ENCODE results near the gene TCF4. TPM values are rescaled to one million over a fixed set of nuclear protein-coding genes. Genes with fewer than 3 reads are reported as not detected.

TCF4 gene
- total RNA-seq, 1 experiment from 2014 or later = 104 TPM

DNA sequence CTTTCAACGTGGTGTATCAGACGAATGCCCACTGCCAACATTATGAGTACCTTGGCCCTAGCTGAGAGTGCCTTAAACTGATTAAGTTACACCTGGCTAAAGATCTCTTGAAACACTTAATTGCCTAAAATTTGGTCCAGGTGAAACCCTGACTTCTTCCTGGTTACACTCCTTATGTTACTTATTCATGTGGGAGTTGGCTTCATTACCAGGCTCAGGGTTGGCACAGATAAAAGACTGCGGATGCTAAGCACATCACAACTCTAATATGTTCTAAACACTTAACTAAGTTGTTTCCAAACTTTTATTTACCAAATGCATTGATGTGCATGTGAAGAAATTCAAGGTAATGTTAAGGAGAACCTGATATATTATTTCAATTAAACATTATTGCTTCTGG, 298.9 kb downstream of the TCF4 start:
- peak overlapping the region; percentile 37; the same call in 1 of the 2 replicates for H3K27ac Mint-ChIP-seq
- TF ChIP-seq, protein P1, sequence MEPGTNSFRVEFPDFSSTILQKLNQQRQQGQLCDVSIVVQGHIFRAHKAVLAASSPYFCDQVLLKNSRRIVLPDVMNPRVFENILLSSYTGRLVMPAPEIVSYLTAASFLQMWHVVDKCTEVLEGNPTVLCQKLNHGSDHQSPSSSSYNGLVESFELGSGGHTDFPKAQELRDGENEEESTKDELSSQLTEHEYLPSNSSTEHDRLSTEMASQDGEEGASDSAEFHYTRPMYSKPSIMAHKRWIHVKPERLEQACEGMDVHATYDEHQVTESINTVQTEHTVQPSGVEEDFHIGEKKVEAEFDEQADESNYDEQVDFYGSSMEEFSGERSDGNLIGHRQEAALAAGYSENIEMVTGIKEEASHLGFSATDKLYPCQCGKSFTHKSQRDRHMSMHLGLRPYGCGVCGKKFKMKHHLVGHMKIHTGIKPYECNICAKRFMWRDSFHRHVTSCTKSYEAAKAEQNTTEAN (CRISPR knock-in tag; IDR thresholded peaks at IDR 0.05) = no peak
- TF ChIP-seq OVOL2 (CRISPR knock-in tag; IDR thresholded peaks at IDR 0.05; ENCODE audit: borderline replicate concordance) (no peak), CBFB (CRISPR knock-in tag; IDR thresholded peaks at IDR 0.05; ENCODE audit: low read depth) (no peak), ZNF416 (CRISPR knock-in tag; IDR thresholded peaks at IDR 0.05) (no peak), JUN (CRISPR knock-in tag; IDR thresholded peaks at IDR 0.05) (no peak)

DNA sequence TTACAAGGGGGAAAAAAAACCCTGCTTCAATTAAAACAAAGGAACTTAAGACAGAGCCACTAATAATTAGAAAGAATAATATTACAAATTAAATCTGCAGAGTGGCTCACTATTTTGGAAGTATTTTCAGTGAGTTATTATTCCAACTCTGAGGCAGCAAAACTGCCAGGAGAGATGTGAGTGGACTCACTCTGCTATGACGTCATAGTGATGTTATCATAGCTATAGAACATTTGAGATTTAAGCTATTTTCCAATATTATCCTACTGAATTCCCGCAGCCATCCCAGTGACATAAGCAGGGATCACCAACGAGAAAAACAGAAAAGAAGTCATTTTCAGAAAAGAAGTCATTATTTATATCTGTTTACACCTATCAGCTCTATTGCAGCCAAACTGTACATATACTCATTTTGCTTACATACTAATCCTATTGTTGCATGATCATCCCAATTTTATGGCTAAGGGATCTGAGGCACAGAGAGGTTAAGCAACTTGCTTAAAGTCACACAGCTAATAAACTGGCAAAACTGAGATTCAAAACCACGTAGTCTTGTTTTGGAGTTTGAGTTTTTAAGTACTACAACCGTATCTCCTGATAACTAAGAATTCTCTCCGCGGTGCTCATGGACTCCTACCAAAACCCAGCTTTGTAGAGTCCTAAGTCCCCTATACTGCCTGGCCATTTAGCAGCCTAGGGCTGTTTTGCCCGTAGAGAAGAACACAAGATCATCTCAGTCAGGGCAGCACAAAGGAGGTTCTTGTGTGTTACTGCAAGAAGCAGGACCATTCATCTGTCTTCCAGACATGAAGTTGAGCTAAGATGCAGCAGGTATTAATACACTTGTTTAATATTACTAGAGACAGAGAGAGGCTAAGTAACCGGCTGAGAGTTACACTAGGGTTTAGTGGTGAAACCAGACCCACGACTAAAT, 299.8 kb downstream of the TCF4 start:
- Mint-ChIP-seq H3K4me3 (no peak overlapping the region), H3K4me1 (peaks cover 38% of the 10 kb centered on the region), H3K27ac (no peak overlapping the region; the same call in 1 of the 2 replicates), H3K9me3 (no peaks in the 10 kb centered on the region), H3K27me3 (ENCODE audit: low read depth) (no peaks in the 10 kb centered on the region), H3K36me3 (no peaks in the 10 kb centered on the region)
- ATAC-seq (no peak), DNase-seq (ENCODE audit: low spot score) (no peak)
- ChIA-PET CTCF (interaction anchor here (0.5 to 1.9 kb wide), 2 partner anchors 34 to 54 kb away, joined by 4 to 8 read pairs; no protein-coding TSS in a partner anchor), POLR2A (interaction anchor here (0.6 kb wide), 1 partner anchor 33 kb away, joined by 5 read pairs; no protein-coding TSS in a partner anchor)
- TF ChIP-seq PRRX2 (CRISPR knock-in tag; IDR thresholded peaks at IDR 0.05) (no peak), GTF2I (CRISPR knock-in tag; conservative IDR thresholded peaks at IDR 0.05) (0 out of 2 replicates have a peak, but pooled peaks have one; percentile 13)
- TF ChIP-seq, protein P2, sequence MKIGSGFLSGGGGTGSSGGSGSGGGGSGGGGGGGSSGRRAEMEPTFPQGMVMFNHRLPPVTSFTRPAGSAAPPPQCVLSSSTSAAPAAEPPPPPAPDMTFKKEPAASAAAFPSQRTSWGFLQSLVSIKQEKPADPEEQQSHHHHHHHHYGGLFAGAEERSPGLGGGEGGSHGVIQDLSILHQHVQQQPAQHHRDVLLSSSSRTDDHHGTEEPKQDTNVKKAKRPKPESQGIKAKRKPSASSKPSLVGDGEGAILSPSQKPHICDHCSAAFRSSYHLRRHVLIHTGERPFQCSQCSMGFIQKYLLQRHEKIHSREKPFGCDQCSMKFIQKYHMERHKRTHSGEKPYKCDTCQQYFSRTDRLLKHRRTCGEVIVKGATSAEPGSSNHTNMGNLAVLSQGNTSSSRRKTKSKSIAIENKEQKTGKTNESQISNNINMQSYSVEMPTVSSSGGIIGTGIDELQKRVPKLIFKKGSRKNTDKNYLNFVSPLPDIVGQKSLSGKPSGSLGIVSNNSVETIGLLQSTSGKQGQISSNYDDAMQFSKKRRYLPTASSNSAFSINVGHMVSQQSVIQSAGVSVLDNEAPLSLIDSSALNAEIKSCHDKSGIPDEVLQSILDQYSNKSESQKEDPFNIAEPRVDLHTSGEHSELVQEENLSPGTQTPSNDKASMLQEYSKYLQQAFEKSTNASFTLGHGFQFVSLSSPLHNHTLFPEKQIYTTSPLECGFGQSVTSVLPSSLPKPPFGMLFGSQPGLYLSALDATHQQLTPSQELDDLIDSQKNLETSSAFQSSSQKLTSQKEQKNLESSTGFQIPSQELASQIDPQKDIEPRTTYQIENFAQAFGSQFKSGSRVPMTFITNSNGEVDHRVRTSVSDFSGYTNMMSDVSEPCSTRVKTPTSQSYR (CRISPR knock-in tag; IDR thresholded peaks at IDR 0.05) = no peak
- TF ChIP-seq, protein P3, sequence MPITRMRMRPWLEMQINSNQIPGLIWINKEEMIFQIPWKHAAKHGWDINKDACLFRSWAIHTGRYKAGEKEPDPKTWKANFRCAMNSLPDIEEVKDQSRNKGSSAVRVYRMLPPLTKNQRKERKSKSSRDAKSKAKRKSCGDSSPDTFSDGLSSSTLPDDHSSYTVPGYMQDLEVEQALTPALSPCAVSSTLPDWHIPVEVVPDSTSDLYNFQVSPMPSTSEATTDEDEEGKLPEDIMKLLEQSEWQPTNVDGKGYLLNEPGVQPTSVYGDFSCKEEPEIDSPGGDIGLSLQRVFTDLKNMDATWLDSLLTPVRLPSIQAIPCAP (CRISPR knock-in tag; IDR thresholded peaks at IDR 0.05) = no peak
- TF ChIP-seq, protein P4, sequence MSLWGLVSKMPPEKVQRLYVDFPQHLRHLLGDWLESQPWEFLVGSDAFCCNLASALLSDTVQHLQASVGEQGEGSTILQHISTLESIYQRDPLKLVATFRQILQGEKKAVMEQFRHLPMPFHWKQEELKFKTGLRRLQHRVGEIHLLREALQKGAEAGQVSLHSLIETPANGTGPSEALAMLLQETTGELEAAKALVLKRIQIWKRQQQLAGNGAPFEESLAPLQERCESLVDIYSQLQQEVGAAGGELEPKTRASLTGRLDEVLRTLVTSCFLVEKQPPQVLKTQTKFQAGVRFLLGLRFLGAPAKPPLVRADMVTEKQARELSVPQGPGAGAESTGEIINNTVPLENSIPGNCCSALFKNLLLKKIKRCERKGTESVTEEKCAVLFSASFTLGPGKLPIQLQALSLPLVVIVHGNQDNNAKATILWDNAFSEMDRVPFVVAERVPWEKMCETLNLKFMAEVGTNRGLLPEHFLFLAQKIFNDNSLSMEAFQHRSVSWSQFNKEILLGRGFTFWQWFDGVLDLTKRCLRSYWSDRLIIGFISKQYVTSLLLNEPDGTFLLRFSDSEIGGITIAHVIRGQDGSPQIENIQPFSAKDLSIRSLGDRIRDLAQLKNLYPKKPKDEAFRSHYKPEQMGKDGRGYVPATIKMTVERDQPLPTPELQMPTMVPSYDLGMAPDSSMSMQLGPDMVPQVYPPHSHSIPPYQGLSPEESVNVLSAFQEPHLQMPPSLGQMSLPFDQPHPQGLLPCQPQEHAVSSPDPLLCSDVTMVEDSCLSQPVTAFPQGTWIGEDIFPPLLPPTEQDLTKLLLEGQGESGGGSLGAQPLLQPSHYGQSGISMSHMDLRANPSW (CRISPR knock-in tag; conservative IDR thresholded peaks at IDR 0.05; ENCODE audit: low read depth) = no peak

More for the DNA sequence above, 298.9 kb downstream of the TCF4 start:
- DNase-seq (ENCODE audit: low spot score) (no peak), ATAC-seq (no peak)
- ChIA-PET CTCF (interaction anchor here (1.9 kb wide), 1 partner anchor 55 kb away, joined by 8 read pairs; no protein-coding TSS in a partner anchor), POLR2A (no interaction called here)
- Mint-ChIP-seq H3K36me3 (no peaks in the 10 kb centered on the region; the same call in 1 of the 2 replicates), H3K9me3 (no peaks in the 10 kb centered on the region), H3K27me3 (ENCODE audit: low read depth) (no peaks in the 10 kb centered on the region), H3K4me1 (peaks cover 40% of the 10 kb centered on the region), H3K4me3 (no peak overlapping the region)

DNA sequence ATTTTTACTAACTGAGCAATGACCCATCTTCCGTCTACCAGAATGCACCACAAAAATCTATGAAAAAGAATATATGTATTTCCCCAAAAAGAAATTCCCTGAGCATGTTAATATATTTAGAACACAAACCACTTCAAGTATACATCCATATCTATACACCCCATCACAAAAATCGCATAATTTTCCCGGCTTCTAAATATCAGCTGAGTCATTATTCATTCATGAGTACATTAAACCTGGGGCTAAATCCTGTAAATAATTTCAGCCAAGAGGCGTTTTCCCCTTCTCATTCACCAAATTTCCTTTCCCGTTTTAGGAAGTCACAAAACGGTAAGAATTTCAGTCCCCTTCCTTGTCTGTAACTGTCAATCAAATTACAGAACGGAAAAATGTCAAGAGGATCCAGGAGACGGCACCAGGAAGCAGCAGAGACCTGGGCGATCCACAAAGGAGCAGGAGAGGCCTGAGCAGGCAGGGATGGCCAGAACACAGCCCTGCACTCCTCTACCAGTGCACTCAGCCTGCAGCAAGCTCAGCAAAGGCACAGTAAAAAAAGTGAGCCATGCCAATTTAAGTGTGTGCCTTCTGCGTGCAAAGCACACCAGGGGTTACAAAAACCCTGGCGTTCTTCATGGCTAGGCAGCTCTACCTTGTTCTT, 300.7 kb downstream of the TCF4 start:
- H3K9me3 Mint-ChIP-seq = no peaks in the 10 kb centered on the region
- H3K36me3 Mint-ChIP-seq = no peaks in the 10 kb centered on the region
- H3K4me3 Mint-ChIP-seq = no peak overlapping the region
- no peaks in the 10 kb centered on the region for H3K27me3 Mint-ChIP-seq (ENCODE audit: low read depth)
- ChIA-PET POLR2A (no interaction called here), CTCF (interaction anchor here (0.6 to 1.9 kb wide), 2 partner anchors 15 to 53 kb away, joined by 4 to 8 read pairs; no protein-coding TSS in a partner anchor)
- peaks cover 36% of the 10 kb centered on the region for H3K4me1 Mint-ChIP-seq
- DNase-seq (ENCODE audit: low spot score) = no peak
- H3K27ac Mint-ChIP-seq = peak overlapping the region; percentile 26; the same call in 1 of the 2 replicates
- ATAC-seq = peak; percentile 72
- no peak for TF ChIP-seq JUN (CRISPR knock-in tag; IDR thresholded peaks at IDR 0.05)
- TF ChIP-seq, protein P5, sequence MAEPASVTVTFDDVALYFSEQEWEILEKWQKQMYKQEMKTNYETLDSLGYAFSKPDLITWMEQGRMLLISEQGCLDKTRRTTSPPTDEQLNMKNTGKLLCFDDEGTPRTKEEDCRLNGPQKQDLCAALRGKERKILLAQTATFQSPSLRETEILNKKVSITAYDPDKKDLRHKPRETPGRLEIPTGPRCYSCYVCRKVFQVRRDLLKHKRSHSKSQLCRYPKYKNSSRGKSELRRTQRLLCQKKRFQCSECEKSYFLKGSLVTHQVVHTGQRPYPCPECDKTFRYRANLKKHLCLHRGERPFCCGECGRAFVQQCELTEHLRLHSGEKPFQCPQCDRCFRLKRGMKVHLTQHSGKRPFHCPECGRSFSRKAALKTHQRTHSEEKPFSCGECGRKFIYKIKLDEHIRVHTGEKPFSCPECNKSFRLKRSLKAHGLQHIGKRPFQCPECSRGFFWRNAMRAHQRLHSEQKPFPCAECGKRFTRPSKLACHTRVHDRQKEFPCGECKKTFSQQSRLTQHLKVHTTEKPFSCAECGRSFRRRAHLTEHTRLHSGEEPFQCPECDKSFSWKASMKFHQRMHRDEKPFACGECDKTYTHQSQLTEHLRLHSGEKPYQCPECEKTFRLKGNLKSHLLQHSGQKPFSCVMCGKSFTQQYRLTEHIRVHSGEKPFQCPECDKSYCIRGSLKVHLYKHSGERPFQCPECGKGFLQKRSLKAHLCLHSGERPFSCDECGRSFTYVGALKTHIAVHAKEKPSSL (CRISPR knock-in tag; conservative IDR thresholded peaks at IDR 0.05) = no peak
- TF ChIP-seq, protein P6, sequence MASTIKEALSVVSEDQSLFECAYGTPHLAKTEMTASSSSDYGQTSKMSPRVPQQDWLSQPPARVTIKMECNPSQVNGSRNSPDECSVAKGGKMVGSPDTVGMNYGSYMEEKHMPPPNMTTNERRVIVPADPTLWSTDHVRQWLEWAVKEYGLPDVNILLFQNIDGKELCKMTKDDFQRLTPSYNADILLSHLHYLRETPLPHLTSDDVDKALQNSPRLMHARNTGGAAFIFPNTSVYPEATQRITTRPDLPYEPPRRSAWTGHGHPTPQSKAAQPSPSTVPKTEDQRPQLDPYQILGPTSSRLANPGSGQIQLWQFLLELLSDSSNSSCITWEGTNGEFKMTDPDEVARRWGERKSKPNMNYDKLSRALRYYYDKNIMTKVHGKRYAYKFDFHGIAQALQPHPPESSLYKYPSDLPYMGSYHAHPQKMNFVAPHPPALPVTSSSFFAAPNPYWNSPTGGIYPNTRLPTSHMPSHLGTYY (CRISPR knock-in tag; IDR thresholded peaks at IDR 0.05) = no peak
- TF ChIP-seq, protein P7, sequence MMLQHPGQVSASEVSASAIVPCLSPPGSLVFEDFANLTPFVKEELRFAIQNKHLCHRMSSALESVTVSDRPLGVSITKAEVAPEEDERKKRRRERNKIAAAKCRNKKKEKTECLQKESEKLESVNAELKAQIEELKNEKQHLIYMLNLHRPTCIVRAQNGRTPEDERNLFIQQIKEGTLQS (CRISPR knock-in tag; conservative IDR thresholded peaks at IDR 0.05) = no peak
- no peak for TF ChIP-seq SMAD4 (CRISPR knock-in tag; IDR thresholded peaks at IDR 0.05)

Measured in WTC11 (cell line).